Right atrium auricular region (tissue), 2 donors: ENCODE data around the gene ALDOC. TPM values are rescaled to one million over a fixed set of nuclear protein-coding genes. Genes with fewer than 3 reads are reported as not detected.

ENCODE experiments used
- DNase-seq: peaks from one replicate; pipeline ENCODE4 v3.0.0-alpha.2; 2019; ENCODE audit warnings: low spot score
- H3K27ac ChIP-seq, 2 donors: fragments of 200-600 bp; sonication (generic); 1 replicate in 1 of 2; 2 replicates in 1 of 2; pipeline ENCODE4 v1.5.1; 2016 to 2019
- H3K27me3 ChIP-seq, 2 donors: fragments of 200-600 bp; sonication (generic); one replicate each; pipeline versions ENCODE4 v1.5.1 to v1.6.0; 2017 to 2019
- H3K36me3 ChIP-seq: fragments of 200-600 bp; sonication (generic); one replicate; pipeline ENCODE4 v1.5.1; 2016
- H3K4me1 ChIP-seq, 2 donors: fragments of 200-600 bp; sonication (generic); one replicate each; pipeline versions ENCODE4 v1.5.1 to v1.6.0; 2017 to 2019
- H3K4me3 ChIP-seq, 2 donors: fragments of 200-600 bp; sonication (generic); 1 replicate in 1 of 2; 2 replicates in 1 of 2; pipeline ENCODE4 v1.5.1; 2017 to 2019; ENCODE audit warnings: mild to moderate bottlenecking in 1 of 2, moderate library complexity in 1 of 2
- H3K9me3 ChIP-seq, 2 donors: fragments of 200-600 bp; sonication (generic); one replicate each; pipeline ENCODE4 v1.5.1; 2019
- total RNA-seq, 2 donors: library from RNA; depleted of rRNA; stranded (reverse); fragments of >200 nt; gene quantifications; one replicate each; pipeline ENCODE4 v1.1.0, GENCODE V29; 2016
- TF ChIP-seq, protein P1 (sequence below), 2 donors: fragments of 200-600 bp; sonication (generic); IDR thresholded peaks; one replicate each; pipeline ENCODE4 v1.5.1; 2019; ENCODE audit warnings: antibody characterized with exemption in 2 of 2

ALDOC gene
- total RNA-seq, 2 donors from 2014 or later, result 355 to 363 TPM

DNA sequence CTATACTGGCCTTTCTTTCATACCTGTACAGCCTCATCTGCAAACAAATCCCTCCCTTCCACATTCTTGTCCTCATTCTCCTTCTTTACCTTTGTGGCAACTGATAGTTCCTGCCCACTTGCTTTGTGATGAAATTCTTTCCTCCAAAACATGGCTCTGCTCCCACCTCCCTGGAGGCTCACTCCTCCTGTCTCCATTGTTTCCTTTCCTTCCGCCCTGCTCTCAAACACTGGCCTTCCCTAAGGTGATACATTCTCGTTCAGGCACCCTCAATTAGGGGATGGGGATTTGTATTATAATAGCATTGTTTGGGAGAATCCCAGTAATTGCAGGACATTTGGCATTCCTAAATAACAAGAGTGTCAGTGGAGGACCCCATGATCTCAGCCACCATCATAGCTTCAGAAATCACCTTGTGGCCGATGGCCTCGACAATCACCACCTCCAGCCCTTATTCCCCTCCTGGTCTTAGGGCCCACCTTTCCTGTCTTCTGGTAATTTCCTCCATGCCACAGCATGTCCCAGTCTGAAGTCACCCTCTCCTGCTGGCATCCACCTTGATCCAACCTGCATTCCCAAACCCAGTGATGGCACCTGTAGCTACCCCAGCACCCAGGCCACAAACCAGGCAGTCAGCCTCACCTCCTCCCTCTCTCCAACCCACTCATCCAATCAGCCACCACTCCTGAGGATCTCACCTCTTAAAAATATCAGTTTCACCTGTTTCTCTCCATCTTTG, 32.1 kb downstream of the ALDOC start:
- Histone ChIP-seq H3K27me3 (no peaks in the 10 kb centered on the region), H3K27ac (no peak overlapping the region), H3K9me3 (no peaks in the 10 kb centered on the region), H3K36me3 (peaks cover 12% of the 10 kb centered on the region), H3K4me3 (no peak overlapping the region), H3K4me1 (peaks cover 0 to 1% of the 10 kb centered on the region in 2 donors)
- DNase-seq, result no peak
- TF ChIP-seq, protein P1, sequence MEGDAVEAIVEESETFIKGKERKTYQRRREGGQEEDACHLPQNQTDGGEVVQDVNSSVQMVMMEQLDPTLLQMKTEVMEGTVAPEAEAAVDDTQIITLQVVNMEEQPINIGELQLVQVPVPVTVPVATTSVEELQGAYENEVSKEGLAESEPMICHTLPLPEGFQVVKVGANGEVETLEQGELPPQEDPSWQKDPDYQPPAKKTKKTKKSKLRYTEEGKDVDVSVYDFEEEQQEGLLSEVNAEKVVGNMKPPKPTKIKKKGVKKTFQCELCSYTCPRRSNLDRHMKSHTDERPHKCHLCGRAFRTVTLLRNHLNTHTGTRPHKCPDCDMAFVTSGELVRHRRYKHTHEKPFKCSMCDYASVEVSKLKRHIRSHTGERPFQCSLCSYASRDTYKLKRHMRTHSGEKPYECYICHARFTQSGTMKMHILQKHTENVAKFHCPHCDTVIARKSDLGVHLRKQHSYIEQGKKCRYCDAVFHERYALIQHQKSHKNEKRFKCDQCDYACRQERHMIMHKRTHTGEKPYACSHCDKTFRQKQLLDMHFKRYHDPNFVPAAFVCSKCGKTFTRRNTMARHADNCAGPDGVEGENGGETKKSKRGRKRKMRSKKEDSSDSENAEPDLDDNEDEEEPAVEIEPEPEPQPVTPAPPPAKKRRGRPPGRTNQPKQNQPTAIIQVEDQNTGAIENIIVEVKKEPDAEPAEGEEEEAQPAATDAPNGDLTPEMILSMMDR (IDR thresholded peaks at IDR 0.05), result no peak

DNA sequence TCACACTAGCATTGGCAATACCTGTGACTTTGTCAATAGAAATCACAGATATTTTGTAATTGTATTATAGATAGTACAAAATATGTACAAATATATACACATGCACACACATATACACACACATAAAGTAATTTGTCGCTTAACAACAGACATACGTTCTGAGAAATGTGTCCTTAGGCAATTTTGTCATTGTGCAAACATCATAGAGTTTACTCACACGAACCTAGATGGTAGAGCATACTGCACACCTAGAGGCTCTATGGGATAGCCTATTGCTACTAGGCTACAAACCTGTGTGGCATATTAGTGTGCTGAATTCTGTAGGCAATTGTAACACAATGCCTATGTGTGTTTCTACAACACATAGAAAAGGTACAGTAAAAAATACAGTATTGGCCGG, 35.3 kb downstream of the ALDOC start:
- Histone ChIP-seq H3K36me3 (peaks cover under 1% of the 10 kb centered on the region), H3K4me3 (no peak overlapping the region), H3K27ac (no peak overlapping the region), H3K4me1 (no peaks in the 10 kb centered on the region), H3K27me3 (no peaks in the 10 kb centered on the region), H3K9me3 (no peaks in the 10 kb centered on the region)
- no peak for DNase-seq
- TF ChIP-seq, protein P1 (IDR thresholded peaks at IDR 0.05), result no peak

DNA sequence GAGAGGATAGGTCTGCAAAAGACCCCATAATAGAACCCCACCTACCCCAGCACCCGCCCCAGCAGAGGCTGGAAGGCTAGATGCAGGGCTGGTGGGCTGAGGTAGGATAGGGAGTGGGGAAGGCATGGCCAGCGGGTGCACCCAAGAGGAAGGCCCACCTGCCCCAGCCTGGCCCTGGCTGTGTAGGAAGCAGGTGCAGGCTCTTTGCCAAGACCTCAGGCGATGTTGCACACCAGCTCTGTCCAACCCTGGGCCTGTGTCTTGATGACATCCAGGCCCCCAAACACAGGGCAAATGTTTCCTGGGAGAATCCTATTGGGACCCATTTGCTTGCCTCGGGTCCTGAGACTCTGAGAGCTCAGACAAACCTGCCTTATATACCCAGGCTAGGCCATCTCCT, 36.5 kb downstream of the ALDOC start:
- Histone ChIP-seq H3K4me3 (no peak overlapping the region), H3K36me3 (no peaks in the 10 kb centered on the region), H3K4me1 (no peaks in the 10 kb centered on the region), H3K27me3 (no peaks in the 10 kb centered on the region), H3K27ac (no peak overlapping the region), H3K9me3 (no peaks in the 10 kb centered on the region)
- TF ChIP-seq, protein P1 (IDR thresholded peaks at IDR 0.05), result no peak
- no peak for DNase-seq

DNA sequence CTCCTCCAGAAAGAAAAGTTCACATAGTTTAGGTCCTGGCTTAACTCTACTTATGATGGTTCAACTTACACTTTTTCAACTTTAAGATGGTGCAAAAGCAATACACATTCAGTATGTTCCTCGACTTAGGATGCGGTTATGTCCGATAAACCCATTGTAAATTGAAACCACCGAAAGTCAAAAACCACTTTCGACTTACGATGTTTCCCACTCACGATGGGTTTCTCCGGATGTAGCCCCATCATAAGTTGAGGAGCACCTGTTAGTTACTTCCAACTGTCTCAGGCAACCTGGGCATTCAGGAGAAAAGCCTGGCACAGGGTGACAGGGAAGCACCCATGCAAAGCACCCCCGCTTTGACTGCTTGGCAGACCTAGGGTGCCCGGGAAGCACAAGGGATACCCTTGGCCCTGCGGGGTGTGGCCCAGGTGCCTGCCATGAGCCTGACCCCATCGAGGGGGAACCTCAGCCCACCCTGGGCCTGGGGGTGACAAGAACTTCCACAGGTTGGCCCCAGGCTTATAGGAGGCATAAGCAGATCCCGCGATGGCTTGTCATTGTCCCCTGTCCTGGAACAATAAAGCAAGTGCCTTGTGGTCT, 38.3 kb downstream of the ALDOC start:
- Histone ChIP-seq H3K9me3 (no peaks in the 10 kb centered on the region), H3K4me1 (no peaks in the 10 kb centered on the region), H3K27me3 (no peaks in the 10 kb centered on the region), H3K27ac (no peak overlapping the region), H3K4me3 (no peak overlapping the region), H3K36me3 (no peaks in the 10 kb centered on the region)
- TF ChIP-seq, protein P1 (IDR thresholded peaks at IDR 0.05), result no peak
- DNase-seq, result no peak

DNA sequence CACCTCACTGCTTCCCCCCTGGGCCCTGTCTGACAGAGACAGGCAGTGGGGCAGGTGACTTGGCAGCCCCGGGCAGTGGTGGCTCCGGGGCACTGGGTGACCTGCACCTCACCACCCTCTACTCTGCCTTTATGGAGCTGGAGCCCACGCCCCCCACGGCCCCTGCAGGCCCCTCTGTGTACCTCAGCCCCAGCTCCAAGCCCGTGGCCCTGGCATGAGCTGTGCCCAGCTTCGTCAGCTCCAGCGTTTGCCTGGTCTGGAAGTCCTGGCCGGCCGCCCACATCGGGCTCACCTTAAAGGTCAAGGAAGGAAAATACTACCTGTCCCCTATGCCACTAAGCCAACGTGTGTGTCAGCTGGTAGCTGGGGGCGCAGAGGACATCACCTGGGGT, 39.5 kb downstream of the ALDOC start:
- Histone ChIP-seq H3K9me3 (no peaks in the 10 kb centered on the region), H3K36me3 (no peaks in the 10 kb centered on the region), H3K4me3 (no peak overlapping the region), H3K27me3 (no peaks in the 10 kb centered on the region), H3K4me1 (no peaks in the 10 kb centered on the region), H3K27ac (no peak overlapping the region)
- TF ChIP-seq, protein P1 (IDR thresholded peaks at IDR 0.05), result no peak
- DNase-seq, result no peak
